HG03520 (cell line): ENCODE data around the gene PAFAH1B1.
"Not testable (repeated sequence)": the region's sequence is repeated elsewhere in the genome, so short reads cannot be mapped to it uniquely, and the experiment has no call there.

Experiments
- ATAC-seq: cut with Tn5 transposase; IDR thresholded peaks from one replicate; pipeline ENCODE4 v1.9.1; 2021; ENCODE audit warnings: mild to moderate bottlenecking, moderate library complexity; ENCODE audit not compliant: unreplicated experiment

Gene PAFAH1B1

DNA sequence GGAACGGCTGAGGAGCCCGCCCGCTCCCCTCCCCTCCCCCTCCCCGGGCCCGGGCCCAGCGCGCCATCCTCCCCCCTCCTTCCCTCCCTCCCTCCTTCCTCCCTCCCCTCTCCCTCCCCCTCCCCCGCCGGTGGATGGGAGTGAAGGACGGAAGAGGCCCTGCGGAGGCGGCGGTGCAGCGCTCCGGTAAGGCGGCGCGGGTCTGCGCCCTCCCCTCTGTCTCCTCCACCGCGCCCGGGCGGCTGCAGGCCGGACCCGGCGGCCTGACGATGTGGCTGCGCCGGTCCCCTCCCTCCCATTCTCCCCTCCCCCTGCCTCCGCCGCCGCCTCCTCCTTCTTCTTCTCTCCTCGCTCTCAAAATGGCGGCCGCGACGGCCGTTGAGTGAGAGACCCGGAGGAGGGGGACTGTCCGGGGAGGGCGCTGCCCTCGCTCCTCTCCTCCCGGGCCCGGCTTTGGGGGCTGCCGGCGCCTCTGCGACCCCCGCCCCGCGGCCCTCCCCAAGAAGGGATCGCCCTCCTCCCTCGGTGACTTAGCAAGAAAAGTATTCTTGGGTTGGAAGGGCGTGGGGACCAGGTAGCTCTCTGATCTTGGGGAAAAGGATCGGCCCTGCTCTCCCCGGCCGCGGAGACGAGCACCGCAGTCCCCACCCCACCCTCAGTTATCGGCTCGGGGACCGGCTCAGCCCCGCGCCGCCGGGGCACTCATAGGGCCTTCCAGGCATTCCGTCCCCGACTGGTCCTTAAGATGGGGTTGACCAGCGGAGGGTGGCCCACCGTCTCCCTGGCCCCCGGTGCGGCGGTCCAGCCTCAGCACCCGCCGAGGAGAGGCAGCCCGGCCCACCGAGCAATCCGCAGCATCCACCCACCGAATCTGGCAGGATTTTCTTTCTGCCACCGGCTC lies 617 bp downstream of the PAFAH1B1 start:
- ATAC-seq: peak; percentile 41

GRCh38 chr17:2594722-2595599 lies 1.5 kb downstream of the PAFAH1B1 start:
- no peak for ATAC-seq

DNA sequence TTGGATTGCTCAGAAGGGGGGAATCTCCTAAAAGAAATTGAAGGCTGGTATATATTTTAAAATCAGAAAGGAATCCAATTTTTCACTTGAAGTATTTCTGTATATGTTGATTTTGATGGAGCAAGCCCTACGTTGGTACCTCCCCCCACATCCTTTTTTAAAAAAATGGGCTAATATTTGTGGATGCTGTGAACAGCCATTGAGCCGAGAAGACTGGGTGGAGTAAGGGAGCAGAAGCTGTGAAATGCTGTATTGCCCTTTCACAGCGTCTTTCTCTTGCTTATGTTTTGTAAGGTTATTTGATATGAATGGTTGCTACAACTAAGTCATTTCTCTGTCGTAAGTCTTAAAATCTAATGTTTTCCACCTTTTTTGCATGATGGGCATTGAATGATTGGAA lies 2.3 kb downstream of the PAFAH1B1 start:
- no peak for ATAC-seq

DNA sequence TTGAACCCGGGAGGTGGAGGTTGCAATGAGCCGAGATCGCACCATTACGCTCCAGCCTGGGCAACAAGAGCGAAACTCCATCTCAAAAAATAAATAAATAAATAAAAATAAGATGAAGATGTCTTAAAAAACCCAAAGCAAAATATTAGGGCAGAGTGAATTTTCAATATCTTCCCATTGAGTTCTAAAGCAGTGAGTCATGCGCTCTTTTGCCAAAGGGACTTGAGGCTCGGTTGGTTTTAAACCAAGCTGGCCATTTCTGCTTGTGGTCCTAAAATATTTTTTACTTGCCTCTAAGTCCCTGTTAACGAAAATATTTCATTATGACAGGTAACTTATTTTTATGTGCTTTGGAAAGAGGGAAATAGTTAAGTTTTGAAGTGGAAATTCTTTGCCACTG lies 4.7 kb downstream of the PAFAH1B1 start:
- no peak for ATAC-seq

GRCh38 chr17:2602597-2603017 lies 9.2 kb downstream of the PAFAH1B1 start:
- no peak for ATAC-seq

- no peak for ATAC-seq
Observed at GRCh38 chr17:2608350-2608913, 15.0 kb downstream of the PAFAH1B1 start.

GRCh38 chr17:2609091-2609490 lies 15.6 kb downstream of the PAFAH1B1 start:
- no peak for ATAC-seq

DNA sequence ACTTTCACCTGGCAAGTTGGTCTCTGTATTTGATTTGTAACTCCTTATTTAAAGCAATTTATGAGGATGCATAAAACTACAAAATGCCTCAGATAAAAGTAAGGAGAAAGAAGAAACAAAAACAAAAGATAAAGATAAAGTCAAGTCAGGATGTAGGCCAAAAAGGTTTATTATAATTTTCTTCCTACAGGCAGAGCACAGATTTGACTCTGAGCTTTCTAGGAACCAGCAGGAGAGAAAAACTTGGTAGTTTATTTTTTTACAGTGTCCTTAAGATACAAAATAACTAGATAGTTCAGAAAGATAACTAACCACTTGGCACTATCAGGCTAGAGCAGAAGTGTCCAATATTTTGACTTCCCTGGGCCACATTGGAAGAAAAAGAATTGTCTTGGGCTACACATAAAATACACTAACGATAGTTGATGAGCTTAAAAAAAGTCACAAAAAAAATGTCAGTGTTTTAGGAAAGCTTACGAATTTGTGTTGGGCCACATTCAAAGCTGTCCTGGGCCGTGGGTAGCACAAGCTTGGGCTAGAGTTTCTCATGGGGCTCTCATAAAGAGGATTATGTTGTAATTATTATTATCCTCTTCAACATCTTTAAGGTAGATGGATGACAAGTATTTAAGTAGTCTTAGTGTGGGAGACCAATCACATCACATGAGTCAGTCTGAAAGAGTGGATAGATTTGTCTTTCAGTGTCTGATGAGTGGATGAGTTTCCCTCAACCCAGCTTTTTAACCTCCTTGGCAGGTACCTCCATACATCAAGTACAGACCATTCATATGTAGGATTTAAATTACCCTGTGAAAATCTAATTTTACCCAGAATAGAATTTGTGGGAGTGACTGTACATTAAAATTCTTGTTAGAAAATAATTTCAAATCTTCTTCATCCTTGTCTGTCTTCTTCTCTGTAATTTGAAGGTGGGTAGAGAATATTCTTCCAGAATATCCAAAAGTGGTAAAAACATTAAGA lies 17.0 kb downstream of the PAFAH1B1 start:
- no peak for ATAC-seq

DNA sequence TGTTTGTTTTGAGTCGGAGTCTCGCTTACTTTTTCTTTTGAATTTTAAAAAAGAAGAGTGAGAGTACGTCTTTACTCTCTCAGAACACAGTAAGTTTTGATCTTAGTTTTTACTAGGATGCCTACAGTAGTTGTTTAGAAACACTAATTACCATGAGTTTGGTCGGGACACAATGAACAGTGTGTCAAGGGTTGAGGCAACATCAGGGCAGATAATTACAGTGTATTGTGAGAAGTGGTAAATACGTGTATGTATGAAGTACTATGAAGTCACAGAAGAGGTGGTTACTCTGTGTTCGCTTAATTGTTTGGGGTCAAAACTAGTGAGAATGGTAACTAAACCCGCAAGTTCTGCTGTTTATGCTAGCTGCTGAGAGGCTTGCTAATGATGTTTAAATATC lies 18.2 kb downstream of the PAFAH1B1 start:
- no peak for ATAC-seq

- ATAC-seq: no peak
Observed at GRCh38 chr17:2612630-2613029, 19.2 kb downstream of the PAFAH1B1 start.

- ATAC-seq: no peak
Observed at GRCh38 chr17:2613089-2613808, 19.8 kb downstream of the PAFAH1B1 start.

DNA sequence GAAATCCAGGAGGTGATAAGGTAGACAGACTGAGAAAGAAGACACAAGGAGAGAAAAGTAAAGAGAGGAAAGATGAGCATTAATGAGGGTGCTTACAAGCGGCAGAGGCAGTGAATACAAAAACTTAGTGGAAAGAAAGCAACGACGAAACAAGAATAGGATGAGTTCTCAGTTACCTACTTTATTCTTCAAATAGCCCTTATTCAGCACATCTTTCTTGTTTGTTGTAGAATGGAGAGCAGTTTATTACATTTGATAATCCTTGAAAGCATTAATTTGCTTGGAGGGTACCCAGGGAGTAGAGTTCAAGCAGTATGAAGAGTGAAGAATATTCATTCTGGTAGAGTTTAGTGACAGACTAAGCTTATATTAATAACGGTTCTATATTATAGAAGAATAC lies 22.4 kb downstream of the PAFAH1B1 start:
- ATAC-seq: no peak

DNA sequence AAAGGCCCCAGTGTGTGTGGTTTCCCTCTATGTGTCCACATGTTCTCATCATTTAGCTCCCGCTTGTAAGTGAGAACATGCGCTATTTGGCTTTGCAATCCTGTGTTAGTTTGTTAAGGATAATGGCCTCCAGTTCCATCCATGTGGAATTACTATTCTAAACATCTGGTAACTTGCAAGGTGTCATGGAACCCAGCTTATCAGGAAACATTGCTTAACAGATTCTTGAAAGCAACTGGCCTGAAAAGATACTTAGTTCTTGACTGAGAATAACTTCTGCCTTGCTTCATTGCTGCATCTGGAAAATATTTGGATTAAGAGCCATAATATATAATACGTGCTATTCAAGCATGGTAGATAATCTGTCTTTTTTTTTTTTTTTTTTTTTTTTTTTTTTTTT lies 27.8 kb downstream of the PAFAH1B1 start:
- no peak for ATAC-seq

DNA sequence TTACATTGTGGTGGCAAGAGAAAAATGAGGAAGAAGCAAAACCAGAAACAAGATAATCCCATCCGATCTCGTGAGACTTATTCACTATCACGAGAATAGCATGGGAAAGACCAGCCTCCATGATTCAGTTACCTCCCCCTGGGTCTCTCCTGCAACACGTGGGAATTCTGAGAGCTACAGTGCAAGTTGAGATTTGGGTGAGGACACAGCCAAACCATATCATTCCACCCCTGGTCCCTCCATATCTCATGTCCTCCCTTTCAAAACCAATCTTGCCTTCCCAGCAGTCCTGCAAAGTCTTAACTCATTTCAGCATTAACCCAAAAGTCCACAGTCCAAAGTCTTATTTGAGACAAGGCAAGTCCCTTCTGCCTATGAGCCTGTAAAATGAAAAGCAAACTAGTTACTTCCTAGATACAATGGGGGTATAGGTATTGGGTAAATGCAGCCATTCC lies 28.5 kb downstream of the PAFAH1B1 start:
- ATAC-seq: not testable (repeated sequence)

DNA sequence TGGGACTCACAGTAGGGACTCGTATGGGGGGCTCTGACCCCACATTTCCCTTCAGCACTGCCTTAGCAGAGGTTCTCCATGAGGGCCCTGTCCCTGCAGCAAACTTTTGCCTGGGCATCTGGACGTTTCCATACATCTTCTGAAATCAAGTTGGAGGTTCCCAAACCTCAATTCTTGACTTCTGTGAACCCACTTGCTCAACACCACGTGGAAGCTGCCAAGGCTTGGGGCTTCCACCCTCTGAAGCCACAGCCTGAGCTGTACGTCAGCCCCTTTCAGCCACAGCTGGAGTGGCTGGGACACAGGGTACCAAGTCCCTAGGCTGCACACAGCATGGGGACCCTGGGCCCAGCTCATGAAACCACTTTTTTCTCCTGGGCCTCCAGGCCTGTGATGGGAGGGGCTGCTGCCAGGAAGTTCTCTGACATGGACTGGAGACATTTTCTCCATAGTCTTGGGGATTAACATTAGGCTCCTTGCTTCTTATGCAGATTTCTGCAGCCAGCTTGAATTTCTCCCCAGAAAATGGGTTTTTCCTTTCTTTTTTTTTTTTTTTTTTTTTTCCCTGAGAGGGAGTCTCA lies 29.4 kb downstream of the PAFAH1B1 start:
- not testable (repeated sequence) for ATAC-seq

DNA sequence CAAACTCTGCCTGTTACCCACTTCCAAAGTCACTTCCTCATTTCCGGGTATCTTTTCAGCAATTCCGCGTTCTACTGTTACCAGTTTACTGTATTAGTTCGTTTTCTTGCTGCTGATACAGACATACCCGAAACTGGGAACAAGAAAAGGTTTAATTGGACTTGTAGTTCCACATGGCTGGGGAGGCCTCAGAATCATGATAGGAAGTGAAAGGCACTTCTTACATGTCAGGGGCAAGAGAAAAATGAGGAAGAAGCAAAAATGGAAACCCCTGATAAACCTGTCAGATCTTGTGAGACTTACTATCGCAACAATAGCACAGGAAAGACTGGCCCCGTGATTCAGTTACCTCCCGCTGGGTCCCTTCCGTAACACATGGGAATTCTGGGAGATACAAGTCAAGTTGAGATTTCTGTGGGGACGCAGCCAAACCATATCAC lies 30.9 kb downstream of the PAFAH1B1 start:
- no peak for ATAC-seq

DNA sequence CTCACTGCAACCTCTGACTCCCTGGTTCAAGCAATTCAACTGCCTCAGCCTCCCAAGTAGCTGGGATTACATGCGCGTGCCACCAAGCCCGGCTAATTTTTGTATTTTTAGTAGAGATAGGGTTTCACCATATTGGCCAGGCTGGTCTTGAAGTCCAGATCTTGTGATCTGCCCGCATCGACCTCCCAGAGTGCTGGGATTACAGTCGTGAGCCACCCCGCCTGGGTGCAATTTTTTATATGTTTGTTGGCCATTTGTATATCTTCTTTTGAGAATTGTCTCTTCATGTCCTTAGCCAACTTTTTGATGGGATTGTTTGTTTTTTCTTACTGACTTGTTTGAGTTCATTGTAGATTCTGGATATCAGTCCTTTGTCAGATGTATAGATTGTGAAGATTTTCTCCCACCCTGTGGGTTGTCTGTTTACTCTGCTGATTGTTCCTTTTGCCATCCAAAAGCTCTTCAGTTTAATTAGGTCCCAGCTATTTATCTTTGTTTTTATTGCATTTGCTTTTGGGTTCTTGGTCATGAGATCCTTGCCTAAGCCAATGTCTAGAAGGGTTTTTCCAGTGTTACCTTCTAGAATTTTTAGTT lies 33.3 kb downstream of the PAFAH1B1 start:
- ATAC-seq: not testable (repeated sequence)

GRCh38 chr17:2628922-2629321 lies 35.5 kb downstream of the PAFAH1B1 start:
- ATAC-seq: not testable (repeated sequence)

DNA sequence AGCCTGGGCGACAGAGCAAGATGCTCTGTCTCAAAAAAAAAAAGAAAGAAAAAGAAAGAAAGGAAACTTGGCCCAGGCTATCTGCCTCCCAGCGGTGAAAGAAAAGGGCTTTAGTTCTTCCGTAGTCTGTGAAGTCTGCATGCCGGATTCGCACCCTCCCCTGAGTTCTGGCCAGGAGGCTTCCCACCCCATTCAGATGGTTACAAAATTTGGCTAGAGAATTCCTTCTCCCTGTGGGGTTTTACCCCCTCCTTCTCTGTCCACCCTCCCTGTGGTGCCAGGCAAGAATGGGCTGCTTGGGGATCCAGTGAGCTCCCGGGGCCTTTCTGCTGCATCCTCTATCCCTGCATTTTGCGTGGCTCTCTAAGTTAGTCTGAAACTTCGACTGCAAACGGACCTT lies 37.8 kb downstream of the PAFAH1B1 start:
- ATAC-seq: no peak
